HG02642 (cell line): ENCODE results near the gene KAT2A.

Source experiments
- ATAC-seq: cut with Tn5 transposase; IDR thresholded peaks from one replicate; pipeline ENCODE4 v1.9.1; 2021; ENCODE audit warnings: mild to moderate bottlenecking; ENCODE audit not compliant: unreplicated experiment, poor library complexity

The KAT2A gene

DNA sequence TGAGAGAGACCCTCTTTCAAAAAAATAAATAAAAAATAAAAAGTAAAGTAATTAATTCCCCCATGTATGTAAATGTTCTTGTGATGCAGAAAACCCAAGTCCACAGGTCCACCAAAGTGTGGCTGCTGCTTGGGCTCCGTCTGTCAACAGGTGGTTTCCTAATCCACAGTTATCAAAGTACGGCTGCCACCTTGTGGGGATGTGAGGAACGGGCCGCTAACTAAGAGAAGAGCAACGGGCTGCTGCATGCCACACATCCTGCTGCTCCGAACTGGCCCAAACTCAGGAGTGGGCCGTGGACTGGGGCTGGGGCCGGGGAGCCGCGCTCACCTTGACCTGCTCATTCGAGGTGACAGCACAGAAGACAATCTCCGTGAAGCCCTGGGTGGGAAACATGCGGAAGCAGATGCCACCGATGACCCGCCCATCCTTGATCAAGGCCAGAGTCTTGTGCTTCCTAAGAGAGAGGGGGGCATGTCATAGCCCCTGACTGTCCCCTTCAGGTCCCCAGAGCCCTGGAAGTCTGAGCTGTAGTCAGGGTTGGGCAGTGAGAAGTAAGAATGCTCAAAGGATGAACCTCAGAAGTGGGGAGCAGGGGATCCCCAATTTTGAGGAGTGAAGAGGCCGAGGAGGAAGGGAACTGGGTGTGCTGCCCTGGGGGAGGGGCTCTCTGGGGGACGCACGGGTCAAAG is 4.3 kb downstream of the KAT2A start:
- no peak for ATAC-seq

DNA sequence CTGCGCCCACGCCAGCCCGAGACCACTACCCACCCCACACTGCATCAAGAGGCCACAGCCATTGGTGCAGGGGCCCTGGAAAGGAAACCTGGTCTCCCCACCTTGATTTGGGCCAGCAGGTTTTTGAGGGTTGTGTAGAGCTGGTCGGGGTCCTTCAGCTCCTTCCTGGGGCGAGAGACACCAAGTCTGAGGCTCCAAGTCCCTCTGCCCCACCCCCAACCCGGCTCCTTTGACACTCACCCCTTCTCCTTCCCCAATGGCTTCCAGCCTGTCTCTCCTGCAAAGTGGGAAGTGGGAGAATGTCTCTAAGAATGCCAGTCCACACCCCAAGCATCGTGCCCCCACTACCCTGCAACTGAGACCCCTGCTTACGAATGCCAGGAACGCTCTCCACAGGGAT is 7.0 kb downstream of the KAT2A start:
- ATAC-seq: no peak

DNA sequence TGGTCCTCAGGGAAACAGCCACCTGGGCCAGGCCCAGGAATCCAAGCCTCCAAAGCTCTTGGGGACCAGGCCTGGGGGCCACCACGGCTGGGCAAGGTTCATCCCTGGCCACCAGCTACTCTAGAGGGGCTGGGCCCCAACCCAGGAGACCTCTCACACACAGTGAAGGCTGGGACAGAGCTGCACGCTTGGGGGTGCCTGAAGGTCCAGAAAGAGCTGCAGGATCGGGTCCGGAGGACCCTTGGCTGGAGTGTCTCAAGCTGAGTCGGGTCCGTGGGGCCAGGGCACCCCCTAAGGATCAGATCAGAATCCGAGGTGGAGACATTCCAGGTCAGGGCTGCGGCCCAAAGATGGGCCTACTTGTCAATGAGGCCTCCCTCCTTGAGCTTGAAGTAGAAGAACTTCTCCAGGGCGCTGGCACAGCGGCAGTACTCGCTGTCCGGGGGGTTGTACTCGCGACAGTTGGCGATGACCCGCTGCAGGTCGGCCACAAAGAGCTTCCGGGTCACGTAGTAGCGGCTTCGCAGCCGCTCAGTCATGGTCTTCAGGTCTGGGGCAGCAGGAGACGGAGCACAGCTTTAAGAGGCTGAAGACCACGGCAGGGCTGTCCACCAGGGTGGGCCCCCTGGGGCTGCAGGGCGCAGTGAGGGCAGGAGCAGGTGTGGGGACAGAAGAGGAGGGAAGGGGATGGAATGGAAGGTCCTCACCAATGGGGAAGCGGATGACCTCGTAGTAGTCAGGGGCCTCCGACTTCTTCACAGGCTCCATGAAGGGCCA is 7.7 kb downstream of the KAT2A start:
- ATAC-seq: no peak

DNA sequence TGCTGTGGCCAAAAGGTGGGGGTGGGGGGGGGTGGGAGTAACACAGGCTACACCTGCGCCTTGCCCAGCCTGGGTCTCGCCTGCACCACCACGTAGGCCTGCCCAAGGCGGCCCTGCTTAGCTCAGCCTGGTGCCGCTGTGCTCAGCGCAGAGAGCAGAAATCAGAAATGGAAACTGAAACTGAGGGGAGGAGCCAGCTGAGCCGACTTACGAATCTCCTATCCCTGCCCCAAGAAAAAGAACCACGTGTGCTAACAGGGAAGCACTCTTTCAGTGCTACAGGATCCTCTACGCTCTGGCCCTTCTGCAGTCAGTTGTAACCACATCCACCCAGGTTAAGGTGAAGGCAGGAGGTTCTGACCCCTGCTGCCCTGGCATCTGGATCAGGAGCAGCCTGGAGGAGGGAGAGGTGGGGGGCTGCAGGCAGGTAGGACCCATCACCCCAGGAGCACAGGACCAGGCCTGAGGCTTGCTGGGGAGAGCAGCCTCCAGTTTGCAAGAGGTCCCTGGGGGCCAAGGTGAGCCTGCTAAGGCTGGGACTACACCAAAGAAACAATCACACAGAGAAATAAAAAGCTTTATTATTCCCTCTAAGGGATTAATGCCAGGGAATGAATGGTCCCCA is 8.5 kb downstream of the KAT2A start, which contains the start of gene DHX58:
Gene DHX58 (minus strand): TSS at position 163 of the 625 bp plus-strand sequence. CDS start 822 bp downstream, outside the sequence.
- ATAC-seq: peak; percentile 67

DNA sequence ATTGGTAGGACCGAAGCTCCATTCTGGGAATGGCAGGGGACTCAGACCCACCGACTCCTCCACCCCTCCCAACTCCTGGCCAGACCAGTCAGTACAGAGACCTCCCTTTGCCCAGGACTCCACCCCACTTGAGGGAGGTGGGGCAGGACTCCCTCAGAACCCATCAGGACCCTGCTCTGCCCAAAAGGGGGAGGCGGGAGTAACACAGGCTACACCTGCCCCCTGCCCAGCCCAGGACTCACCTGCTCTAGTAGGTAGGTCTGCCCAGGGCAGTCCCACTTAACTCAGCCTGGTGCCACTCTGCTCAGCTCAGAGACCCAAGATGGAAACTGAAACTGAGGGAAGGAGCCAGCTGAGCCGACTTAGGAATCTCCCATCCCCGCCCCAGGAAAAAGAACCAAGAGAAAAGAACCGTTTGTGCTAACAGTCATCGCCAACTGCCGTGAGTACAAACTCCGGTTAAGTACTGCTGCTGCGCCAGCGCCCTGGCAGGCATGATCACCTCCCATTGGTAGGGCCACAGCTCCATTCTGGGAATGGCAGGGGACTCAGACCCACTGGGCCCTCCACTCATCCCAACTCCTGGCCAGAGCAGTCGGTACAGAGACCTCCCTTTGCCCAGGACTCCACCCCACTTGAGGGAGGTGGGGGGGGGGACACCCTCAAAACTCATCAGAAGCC is 9.2 kb downstream of the KAT2A start:
- ATAC-seq: peak; percentile 14

DNA sequence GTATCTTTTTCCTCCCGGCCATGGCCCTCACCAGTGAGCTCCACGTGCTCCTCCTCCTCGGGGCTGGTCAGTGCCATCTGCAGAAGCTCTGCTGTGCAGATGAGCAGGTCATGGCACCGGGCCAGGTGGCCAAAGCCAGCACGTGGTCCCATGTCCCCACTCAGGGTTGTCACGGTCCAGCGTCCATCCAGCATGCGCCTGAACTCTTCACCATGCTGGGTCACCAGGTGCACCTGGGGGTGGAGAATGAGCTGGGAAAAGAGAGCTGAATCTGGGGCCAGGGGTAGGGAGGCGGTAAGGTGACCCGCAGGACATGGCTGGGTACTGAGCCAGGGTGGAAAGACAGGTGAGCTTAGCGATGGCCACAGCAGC is 9.9 kb downstream of the KAT2A start:
- ATAC-seq: no peak

DNA sequence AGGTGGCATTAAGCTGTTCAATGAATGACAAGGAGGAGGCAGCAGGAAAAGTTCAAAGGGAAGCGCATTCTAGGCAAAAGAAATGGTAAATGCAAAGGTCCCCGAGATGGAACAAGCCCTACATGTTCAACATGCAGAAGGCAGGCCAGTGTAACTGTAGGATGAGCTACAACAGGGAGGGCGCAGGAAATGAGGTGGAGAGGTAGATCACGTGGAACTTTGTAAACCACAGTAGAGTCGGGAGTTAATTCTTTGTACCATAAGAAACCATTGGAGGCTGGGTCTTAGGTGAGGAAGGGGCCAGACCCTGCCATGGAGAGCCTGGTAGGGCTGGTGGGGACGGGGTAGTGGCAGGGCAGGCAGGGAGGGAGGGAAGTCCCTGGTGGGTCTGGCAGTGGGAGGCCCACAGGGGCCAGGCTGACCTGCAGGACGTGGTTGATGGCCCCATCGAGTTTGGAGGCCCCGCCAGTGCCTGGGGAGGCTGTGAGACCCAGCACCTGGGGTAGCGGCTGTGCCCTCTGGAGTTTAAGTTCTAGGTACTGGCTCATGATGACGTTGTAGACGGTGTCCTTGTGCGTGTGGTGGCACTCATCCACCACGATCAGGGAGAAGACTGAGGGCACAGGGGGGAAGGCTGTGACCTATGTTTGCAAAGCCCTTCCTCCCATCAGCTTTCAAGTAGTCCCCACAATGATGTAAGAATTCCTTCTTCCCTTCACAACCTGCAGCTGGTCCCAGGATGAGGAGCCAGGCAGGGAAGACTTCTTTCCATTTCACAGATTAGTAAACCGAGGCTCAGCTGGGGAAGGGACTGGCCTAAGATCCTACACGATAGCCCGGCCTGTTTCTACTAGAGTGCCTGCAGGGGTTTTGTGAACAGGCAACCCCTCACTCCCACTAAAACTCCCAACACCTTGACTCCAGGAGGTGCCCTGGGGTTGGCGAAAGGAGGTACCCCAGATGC is 10.6 kb downstream of the KAT2A start:
- no peak for ATAC-seq

DNA sequence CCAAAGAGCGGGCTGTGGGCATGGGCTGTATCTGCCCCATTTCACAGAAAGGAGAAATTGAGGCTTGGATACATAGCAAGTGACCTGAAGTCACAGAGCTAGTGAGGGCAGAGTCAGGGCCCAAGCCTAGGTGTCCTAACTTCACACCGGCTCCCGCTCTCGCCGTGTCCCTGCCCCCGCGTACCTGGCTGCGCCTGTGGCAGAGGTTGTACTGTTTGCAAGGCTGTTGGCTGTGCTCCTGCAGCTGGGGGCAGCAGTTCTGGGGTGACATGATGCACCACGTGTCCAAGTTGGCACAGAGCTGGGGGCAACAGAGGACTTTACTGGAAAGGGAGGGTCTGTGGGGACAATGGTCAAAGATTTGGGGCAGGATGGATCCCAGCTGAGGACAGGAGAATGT is 12.1 kb downstream of the KAT2A start:
- no peak for ATAC-seq

DNA sequence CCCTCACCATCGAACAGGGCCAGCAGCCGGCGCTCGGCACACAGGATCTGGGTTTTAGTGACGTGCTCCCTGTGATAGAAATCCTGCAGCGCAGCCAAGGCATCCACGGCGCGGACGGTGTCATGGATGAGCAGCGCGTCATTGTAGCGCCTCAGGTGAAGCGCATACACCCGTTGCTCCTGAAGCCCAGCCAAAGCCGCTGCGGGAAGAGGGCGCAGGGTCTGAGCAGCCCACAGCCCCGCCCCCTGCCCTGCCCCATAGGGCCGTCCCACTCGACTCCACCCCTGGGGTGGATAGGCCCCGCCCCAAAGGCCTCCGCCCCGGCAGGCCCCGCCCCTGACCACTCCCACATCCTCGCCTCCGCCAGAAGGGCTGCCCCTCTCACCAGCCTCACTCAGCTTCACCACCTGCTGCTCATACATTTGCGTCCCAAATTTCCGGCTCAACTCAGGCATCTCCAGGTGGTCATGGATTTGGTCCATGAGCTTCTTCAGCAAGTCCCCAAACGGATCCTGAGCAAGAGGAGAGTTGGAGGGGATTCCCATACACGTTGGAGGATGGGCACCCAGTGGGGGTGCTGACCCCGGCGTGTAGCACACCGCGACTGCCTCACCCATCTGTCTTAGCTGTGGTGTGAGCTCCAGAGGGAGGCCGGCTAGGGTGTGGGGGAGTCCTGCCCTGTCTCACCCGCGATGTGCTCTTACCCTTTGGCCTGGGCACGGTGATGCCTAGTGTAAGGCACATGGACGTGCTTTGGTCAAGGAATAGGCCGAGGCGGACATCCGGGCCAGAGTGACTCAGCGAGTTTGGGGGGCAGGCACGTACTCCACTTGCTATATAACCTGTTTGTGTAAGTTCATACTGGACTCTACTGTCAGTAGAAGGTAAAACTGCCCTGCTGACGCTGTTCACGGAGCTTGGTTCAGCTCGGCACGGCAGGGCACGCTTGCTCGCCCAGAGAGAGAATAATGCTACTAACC is 13.3 kb downstream of the KAT2A start:
- ATAC-seq: peak; percentile 55

DNA sequence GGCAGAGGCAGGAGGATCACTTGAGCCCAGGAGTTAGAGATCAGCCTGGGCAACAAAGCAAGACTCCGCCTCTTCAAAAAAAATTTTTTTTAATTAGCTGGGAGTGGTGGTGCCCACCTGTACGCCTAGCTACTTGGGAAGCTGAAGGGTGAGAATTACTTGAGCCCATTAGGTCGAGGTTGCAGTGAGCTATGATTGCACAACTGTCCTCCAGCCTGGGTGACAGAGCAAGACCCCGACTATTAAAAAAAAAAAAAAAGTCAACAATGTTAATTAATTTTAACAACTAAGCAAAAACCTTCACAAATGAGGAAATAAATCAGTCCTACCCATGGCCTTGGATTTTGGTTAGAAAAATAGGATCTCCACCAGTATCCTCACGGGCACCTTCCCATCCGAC is 14.0 kb downstream of the KAT2A start:
- no peak for ATAC-seq

DNA sequence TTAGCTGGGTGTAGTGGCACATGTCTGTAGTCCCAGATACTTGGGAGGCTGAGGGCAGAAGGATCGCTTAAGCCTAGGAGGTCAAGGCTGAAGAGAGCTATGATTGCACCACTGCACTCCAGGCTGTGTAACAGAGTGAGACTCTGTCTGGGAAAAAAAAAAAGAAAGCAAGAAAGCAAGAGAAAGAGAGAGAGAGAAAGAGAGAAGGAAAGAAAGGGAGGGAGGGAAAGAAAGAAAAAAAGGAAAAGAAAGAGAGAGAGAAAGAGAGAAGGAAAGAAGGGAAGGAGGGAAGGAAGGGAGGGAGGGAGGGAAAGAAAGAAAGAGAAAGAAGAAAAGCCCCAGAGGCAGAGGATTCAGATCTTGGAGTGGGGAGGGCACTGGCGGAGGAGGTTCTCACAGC is 15.2 kb downstream of the KAT2A start:
- ATAC-seq: no peak

DNA sequence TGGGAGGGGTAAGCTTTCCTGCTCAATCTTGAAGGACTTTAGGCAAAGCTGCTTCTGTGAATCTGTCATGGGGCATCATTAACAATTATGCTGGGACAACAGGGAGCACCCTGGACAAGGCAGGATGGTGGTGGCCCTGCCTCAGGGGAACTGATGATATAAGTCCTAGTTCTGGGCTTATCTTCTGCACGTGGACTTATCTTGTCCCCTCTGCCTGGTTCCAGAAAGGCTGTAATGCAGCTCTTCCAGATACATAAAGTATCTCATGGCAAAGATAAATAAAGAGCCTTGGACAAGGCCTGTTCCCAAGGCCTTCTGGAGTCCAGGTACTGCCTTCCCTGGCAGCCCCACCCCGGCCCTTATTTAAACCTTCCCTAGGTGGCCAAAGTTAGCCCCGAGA is 16.9 kb downstream of the KAT2A start:
- no peak for ATAC-seq

DNA sequence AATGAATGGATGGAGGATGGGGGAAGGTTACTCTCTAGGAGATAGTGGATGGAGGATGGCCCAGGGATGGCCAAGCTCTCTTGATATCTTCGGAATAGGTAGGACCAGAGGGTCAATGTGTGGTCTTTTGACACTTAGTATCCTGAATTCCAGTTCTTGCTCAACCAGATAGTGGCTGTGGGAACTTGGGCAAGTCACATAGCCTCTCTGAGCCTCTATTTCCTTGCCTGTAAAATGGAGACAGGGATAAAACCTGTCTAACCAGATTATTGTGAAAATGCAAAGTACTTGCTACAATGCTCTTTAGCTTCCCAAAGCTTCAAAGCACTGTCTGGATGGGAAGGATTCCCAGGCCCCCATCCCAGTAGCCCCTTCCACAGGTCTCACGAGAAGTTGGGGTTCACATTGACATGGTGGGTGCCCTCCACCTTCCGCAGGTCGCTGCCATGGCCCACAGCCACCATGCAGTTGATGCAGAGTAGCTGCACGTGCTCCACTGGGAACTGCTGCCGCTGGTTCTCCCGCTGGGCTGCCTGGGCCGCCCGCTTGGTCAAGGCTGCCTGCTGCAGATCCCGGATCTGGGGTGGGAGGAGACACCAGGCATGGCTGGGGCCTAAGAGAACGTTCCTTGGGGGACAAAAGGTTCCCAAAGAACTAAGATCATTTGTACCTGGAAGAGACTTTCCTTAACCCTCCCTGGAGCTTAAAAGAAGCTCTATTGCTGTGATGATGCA is 17.8 kb downstream of the KAT2A start:
- no peak for ATAC-seq

DNA sequence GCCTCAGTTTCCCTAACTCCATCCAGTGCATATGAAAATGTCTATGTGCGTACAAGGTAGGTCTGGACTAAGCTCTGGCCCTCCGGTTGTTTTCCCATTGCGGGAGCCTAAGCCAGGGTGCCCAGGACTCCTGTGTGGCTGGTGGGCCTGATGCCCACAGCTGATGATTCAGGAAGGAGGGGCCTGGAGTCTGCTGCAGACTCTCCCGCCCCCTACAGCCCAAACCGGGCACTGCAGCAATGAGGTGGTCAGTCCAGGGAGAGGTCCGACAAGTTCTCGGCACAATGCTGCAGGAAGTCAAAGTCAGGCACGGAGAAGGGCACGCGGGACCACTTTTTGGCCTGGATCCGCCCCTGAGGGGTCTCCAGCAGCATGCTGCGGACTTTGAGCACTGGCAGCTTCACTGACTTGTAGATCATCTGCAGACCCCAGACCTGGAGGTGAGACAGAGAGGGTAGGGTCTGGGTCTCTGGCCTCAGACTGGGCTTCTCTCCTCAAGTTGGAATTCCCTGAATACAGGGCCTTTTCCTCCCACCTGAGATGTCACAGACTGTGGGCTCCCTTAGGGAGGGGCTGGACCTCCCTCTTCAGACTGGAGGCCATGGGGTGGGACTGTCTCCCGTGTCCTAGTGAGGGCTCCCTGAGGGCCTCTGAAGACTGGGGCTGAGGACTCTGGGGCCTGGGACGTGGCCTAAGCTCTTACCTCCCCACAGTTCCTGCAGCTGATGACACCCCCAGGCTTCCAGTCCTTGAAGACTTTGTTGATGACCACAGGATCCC is 19.5 kb downstream of the KAT2A start:
- ATAC-seq: no peak

DNA sequence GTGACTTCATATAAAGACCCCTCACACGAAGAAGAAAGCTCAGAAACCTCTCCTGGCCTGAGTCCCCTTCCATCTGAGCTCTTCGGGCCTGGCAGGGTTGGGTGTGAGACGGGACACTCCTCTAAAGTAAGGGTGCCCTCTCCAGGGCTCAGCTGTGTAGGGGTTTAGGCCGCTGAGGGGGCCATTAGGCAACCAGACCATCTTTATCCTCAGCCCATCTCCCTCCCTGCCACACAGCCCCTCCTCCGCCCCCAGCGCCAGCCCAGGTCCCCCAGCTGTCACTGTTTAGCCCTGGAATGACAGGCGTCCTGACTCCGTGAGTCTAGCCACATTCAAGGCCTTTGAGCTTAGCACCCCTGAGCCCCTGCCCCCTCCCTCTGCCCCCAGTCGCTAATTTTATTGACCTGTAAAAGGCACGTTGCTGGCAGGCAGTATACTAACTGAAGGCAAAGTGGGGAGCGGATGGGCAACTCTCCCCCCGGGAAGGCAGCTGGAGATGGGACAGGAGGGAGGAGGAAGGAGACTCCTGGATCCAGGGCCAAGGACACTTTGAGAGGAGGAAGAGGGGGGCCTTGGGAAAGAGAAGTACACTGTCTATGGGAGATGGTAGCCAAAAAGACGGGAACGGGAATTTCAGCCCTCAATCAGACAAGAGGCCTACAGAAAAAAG is 22.3 kb downstream of the KAT2A start:
- no peak for ATAC-seq

DNA sequence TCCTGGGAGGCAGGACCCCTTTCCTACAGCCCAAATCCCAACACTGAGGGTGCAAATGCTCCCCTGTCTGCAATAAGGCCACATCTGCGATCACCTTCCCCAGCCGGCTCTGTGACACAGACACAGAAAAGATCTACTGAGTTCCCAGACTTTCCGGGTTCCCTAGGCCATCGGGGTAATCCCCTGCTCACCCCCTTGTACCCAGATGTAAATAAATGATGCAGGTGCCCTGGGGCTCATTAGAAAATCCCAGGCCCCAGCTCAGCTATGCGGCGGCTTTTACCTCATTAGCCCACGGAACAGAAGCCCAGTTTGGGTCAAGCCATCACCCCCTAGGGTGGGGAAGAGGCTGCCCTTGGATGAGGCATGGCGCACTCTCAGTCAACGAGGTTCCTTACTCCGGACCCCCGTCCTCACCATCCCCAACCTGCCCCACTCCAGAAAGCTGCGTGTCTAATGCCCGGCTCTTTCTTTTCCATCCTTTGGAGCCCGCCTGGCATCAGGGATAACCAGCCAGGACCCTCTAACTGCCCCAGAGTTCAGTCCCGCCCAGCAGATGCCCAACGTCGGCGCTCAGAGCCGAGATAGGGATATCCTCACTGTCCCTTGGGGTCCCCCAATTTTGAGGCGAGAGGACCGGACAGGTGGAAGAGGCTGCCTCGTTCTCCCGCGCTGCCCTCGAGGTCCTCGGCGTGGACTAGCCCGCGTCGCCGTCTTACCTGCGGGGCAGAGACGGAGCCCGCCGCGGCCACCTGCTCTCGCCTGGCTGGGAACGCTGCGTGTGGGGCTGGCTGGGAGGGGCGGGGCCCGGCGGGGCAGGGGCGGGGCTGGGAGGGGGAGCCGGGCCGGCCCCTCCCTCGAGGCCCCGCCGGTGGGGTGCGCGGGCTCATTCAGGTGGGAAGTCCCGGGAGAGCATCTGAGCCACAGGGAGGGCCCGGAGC is 23.2 kb downstream of the KAT2A start, which contains the start of gene ZNF385C:
Gene ZNF385C (minus strand): TSS at position 783 of the 941 bp plus-strand sequence. CDS start 35,417 bp downstream, outside the sequence.
- no peak for ATAC-seq
